ENCODE data around the gene OR5AR1.
"Not testable (repeated sequence)": the region's sequence is repeated elsewhere in the genome, so short reads cannot be mapped to it uniquely, and the experiment has no call there.

The OR5AR1 gene

GRCh38 chr11:56663386-56663785, at the start of gene OR5AR1:
Gene OR5AR1 (plus strand): TSS chr11:56663686. CDS start chr11:56663686, 0 bp downstream.
- DNase-seq (ENCODE audit: low read depth), result no peak

- no peak for DNase-seq (ENCODE audit: low read depth)
Measured at GRCh38 chr11:56624661-56625110, 38.8 kb upstream of the OR5AR1 start.

- DNase-seq (ENCODE audit: low read depth), result no peak
Measured at GRCh38 chr11:56625946-56626345, 37.5 kb upstream of the OR5AR1 start.

- no peak for DNase-seq (ENCODE audit: low read depth)
Measured at GRCh38 chr11:56632329-56632728, 31.2 kb upstream of the OR5AR1 start.

GRCh38 chr11:56636861-56637260, 26.6 kb upstream of the OR5AR1 start:
- no peak for DNase-seq (ENCODE audit: low read depth)

- DNase-seq (ENCODE audit: low read depth), result no peak
Measured at GRCh38 chr11:56637500-56637899, 26.0 kb upstream of the OR5AR1 start.

- no peak for DNase-seq (ENCODE audit: low read depth)
Measured at GRCh38 chr11:56642339-56642738, 21.1 kb upstream of the OR5AR1 start, which contains the start of gene OR5AP2. Gene OR5AP2 (minus strand): TSS chr11:56642439. CDS start chr11:56642439, 0 bp downstream.

DNA sequence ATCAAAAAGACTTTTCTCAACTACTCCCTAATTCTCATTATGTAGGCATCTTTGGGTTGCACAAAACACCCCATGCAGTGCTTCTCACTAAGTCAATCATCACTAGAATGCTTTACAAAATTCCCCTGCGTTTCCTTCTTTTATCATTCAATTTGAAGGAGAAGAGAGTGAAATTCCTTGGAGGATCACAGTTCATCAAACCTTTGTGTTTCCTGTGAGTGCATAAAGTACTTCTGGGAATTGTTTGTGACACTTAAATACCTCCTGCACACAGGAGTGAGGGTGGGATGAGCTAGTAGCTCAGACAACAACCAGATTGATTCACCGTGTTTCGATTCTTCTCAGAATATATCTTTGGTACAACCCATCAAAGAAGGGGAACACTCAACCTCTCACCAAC, 3.7 kb upstream of the OR5AR1 start:
- no peak for DNase-seq (ENCODE audit: low read depth)

- DNase-seq (ENCODE audit: low read depth), result no peak
Measured at GRCh38 chr11:56670984-56671383, 7.5 kb downstream of the OR5AR1 start.

DNA sequence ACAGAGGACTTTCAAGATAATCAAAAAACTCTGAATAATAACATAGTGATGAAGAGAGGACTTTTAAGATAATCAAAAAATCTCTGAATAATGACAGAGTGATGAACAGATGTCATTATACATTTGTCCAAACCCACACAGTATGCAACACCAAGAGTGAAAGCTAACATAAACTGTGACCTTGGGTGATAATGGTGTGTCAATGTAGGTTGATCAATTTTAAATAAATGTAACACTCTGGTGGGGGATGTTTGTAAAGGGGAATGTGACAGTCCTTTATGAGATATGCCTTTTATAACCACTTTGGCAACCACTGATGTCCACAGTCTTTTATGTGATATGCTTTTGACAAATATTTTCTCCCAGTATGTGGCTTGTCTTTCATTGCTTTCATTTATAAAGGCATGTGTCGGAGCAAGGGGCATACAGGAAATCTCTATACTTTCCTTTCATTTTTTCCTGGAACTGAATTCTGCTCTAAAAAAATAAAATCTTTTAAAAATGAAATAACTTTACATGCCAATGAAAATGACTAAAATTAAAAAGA, 25.1 kb downstream of the OR5AR1 start:
- no peak for DNase-seq (ENCODE audit: low read depth)

GRCh38 chr11:56691179-56691578, 27.7 kb downstream of the OR5AR1 start:
- DNase-seq (ENCODE audit: low read depth), result not testable (repeated sequence)

GRCh38 chr11:56693428-56693827, 29.9 kb downstream of the OR5AR1 start:
- DNase-seq (ENCODE audit: low read depth), result no peak

DNA sequence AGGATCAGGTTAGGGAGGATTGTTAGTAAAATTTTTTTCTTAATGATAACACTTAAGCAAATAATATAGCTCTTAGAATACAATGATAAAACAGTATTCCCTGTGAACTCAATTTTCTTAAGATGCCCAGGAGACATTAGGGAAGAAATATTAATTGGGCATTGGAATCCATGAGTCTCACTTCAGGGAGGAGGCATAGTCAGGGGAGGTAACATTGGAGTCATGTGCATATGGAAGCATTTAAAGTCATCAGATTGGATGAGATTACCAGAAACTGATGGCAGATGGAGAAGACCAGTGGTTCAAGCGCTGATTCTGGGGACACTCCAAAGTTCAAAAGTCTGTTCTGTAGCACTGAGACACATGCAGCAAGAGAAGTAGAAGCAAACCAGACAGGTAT, 35.3 kb downstream of the OR5AR1 start, which contains the start of gene OR9G1:
Gene OR9G1 (plus strand): TSS at position 301 of the 400 bp plus-strand sequence. CDS start 1,293 bp downstream, outside the sequence.
- DNase-seq (ENCODE audit: low read depth), result no peak

- DNase-seq (ENCODE audit: low read depth), result no peak
Measured at GRCh38 chr11:56700242-56700913, 36.9 kb downstream of the OR5AR1 start.

- DNase-seq (ENCODE audit: low read depth), result no peak
Measured at GRCh38 chr11:56700914-56701485, 37.5 kb downstream of the OR5AR1 start.

- no peak for DNase-seq (ENCODE audit: low read depth)
Measured at GRCh38 chr11:56705784-56706396, 42.4 kb downstream of the OR5AR1 start.

- DNase-seq (ENCODE audit: low read depth), result no peak
Measured at GRCh38 chr11:56706486-56706885, 43.0 kb downstream of the OR5AR1 start.

DNA sequence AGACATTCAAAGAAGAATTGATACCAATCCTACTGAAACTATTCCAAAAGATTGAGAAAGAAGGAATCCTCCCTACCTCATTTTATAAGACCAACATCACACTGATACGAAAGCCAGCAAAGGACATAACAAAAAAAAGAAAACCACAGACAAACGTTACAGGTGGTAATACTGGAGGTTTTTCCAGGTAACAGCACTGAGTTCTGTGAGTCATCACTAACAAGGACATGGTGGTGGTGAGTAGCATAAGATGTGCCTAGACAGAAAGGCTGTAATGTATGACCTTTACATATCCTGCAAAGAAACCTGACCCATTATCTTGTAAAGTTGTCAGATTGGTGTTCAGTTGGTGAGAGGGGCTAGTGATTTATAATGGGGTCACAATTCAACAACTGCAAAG, 50.7 kb downstream of the OR5AR1 start:
- DNase-seq (ENCODE audit: low read depth), result no peak

Measured in activated T-cell treated with anti-CD3 and anti-CD28 coated beads for 24 hours (primary cell).